Putamen (tissue), 1 donor: ENCODE measurements around the gene DYSF.

ENCODE experiments used
- DNase-seq: peaks from one replicate; pipeline ENCODE4 v3.0.0-alpha.2; 2016; ENCODE audit warnings: low spot score

The DYSF gene

GRCh38 chr2:71711133-71711855 lies 257.9 kb downstream of the DYSF start:
- no peak for DNase-seq

GRCh38 chr2:71712158-71712818 lies 258.9 kb downstream of the DYSF start:
- no peak for DNase-seq

- DNase-seq, result no peak
Measured at GRCh38 chr2:71713581-71714580, 260.5 kb downstream of the DYSF start.

- DNase-seq, result no peak
Measured at GRCh38 chr2:71714601-71715240, 261.4 kb downstream of the DYSF start.

- no peak for DNase-seq
Measured at GRCh38 chr2:71715241-71715750, 261.9 kb downstream of the DYSF start.

- no peak for DNase-seq
Measured at GRCh38 chr2:71715951-71716696, 262.8 kb downstream of the DYSF start.

GRCh38 chr2:71716697-71717624 lies 263.6 kb downstream of the DYSF start:
- DNase-seq, result no peak

- no peak for DNase-seq
Measured at GRCh38 chr2:71718686-71719085, 265.3 kb downstream of the DYSF start.

GRCh38 chr2:71719520-71720282 lies 266.3 kb downstream of the DYSF start:
- DNase-seq, result no peak

GRCh38 chr2:71720283-71720560 lies 266.9 kb downstream of the DYSF start:
- DNase-seq, result no peak

GRCh38 chr2:71720596-71721361 lies 267.4 kb downstream of the DYSF start:
- no peak for DNase-seq

GRCh38 chr2:71721362-71721665 lies 268.0 kb downstream of the DYSF start:
- DNase-seq, result no peak

- no peak for DNase-seq
Measured at GRCh38 chr2:71721669-71722068, 268.3 kb downstream of the DYSF start.

GRCh38 chr2:71722286-71722685 lies 268.9 kb downstream of the DYSF start:
- no peak for DNase-seq

- no peak for DNase-seq
Measured at GRCh38 chr2:71724793-71725192, 271.4 kb downstream of the DYSF start.

- no peak for DNase-seq
Measured at GRCh38 chr2:71725836-71726235, 272.5 kb downstream of the DYSF start.

- DNase-seq, result no peak
Measured at GRCh38 chr2:71727562-71727961, 274.2 kb downstream of the DYSF start.

- no peak for DNase-seq
Measured at GRCh38 chr2:71728036-71728435, 274.7 kb downstream of the DYSF start.
